Measurements from ENCODE around the gene KIFC1.

DNA sequence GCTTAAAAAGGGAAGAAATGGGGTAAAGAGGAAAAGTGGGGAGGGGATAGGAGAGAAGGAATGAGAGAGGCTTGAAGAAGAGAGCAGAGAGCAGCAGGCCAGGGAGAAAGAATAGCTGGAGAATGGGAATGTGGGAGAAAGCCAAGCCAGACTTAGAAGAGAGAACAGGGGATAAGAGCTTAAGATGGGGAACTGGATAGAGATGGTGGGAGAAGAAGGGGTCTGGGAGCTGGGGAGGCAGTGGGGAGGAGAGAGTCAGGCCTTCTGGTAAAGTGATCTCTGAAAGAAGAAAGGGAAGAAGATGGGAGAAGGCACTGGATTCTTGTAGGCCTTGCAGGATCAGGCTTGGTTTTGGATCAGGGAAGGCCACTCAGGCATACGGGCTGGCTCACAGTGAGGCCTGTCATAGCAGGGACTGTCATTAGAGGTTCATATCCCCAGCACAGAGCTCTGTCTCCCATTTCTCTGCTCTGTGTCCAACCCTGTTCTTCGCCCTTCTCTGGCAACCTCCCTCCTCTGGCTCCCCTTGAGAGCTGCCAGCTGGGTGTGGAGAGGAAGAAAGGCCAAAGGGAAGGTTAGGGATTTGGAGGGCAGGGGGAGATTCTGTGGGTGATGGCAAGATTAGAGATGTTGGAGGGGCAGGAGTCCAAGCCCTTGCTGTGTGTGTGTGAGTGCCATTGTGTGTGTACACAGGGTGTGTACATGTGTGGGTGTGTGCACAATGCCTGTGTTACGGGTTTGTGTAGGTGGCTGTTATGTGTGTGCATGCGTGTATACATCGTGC is 37.5 kb downstream of the KIFC1 start:
- TF ChIP-seq POLR2AphosphoS5 (IDR thresholded peaks at IDR 0.05; ENCODE audit: control insufficient read depth, insufficient read depth, low read depth, low read length) (no peak), SMARCC2 (IDR thresholded peaks at IDR 0.05; ENCODE audit: low read depth) (no peak), DPF2 (IDR thresholded peaks at IDR 0.05) (no peak), SMARCE1 (IDR thresholded peaks at IDR 0.05) (peak; percentile 11; the same call in 1 of the 2 replicates)
